ENCODE results near the gene PRKG1. TPM values are rescaled to one million over a fixed set of nuclear protein-coding genes. Genes with fewer than 3 reads are reported as not detected.

PRKG1 gene
- total and polyA plus RNA-seq, 2 experiments from 2014 or later: 18.2 to 21.1 TPM

GRCh38 chr10:51861731-51862130 is 787.4 kb downstream of the PRKG1 start:
- Histone ChIP-seq H3K4me1 (ENCODE audit: insufficient read depth) (peaks cover 15% of the 10 kb centered on the region), H3K36me3 (ENCODE audit: insufficient read depth) (no peaks in the 10 kb centered on the region), H3F3A (replicated peaks; ENCODE audit: low read depth) (no peaks in the 10 kb centered on the region), H3K79me2 (replicated peaks; ENCODE audit: insufficient read depth) (no peaks in the 10 kb centered on the region), H3K4me2 (no peak overlapping the region), H3K9me2 (ENCODE audit: insufficient read depth) (no peaks in the 10 kb centered on the region; the same call in 1 of the 2 replicates), H3K4me3 (no peak overlapping the region), H4K20me1 (replicated peaks; ENCODE audit: insufficient read depth) (no peaks in the 10 kb centered on the region), H2AFZ (no peak overlapping the region), H3K27ac (ENCODE audit: low read depth) (no peak overlapping the region), H3K27me3 (ENCODE audit: insufficient read depth) (no peaks in the 10 kb centered on the region)
- ATAC-seq (no peak), DNase-seq (ENCODE audit: low spot score) (no peak)
- H3K4me3 Mint-ChIP-seq: no peak overlapping the region
- no peaks in the 10 kb centered on the region for H3K36me3 Mint-ChIP-seq (ENCODE audit: low read depth)
- no peaks in the 10 kb centered on the region for H3K9me3 Mint-ChIP-seq
- H3K27me3 Mint-ChIP-seq (ENCODE audit: insufficient read depth, low read depth, poor library complexity): peaks cover under 1% of the 10 kb centered on the region
- no peak overlapping the region for H3K27ac Mint-ChIP-seq
- peaks cover 12% of the 10 kb centered on the region for H3K4me1 Mint-ChIP-seq
- TF ChIP-seq ZNF331 (CRISPR knock-in tag; IDR thresholded peaks at IDR 0.05; ENCODE audit: low read depth) (no peak), NANOG (IDR thresholded peaks at IDR 0.05; ENCODE audit: borderline replicate concordance) (no peak), CREB1 (CRISPR knock-in tag; IDR thresholded peaks at IDR 0.05; ENCODE audit: low read depth) (no peak), JUNB (IDR thresholded peaks at IDR 0.05; ENCODE audit: unreplicated experiment) (no peak), POLR2AphosphoS5 (IDR thresholded peaks at IDR 0.05; ENCODE audit: low read depth) (no peak), EZH2phosphoT487 (IDR thresholded peaks at IDR 0.05; ENCODE audit: unreplicated experiment) (no peak), REST (IDR thresholded peaks at IDR 0.05; ENCODE audit: unreplicated experiment) (no peak), ZNF114 (CRISPR knock-in tag; IDR thresholded peaks at IDR 0.05) (no peak), STAT1 (IDR thresholded peaks at IDR 0.05; ENCODE audit: unreplicated experiment) (no peak), ZNF462 (CRISPR knock-in tag; IDR thresholded peaks at IDR 0.05) (no peak), EZH2 (IDR thresholded peaks at IDR 0.05; ENCODE audit: low read depth, unreplicated experiment) (no peak), CTCF (conservative IDR thresholded peaks at IDR 0.05; ENCODE audit: low read depth in 2 of 2) (no peak)
- TF ChIP-seq, protein P1, sequence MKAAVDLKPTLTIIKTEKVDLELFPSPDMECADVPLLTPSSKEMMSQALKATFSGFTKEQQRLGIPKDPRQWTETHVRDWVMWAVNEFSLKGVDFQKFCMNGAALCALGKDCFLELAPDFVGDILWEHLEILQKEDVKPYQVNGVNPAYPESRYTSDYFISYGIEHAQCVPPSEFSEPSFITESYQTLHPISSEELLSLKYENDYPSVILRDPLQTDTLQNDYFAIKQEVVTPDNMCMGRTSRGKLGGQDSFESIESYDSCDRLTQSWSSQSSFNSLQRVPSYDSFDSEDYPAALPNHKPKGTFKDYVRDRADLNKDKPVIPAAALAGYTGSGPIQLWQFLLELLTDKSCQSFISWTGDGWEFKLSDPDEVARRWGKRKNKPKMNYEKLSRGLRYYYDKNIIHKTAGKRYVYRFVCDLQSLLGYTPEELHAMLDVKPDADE (IDR thresholded peaks at IDR 0.05): no peak

Measured in GM23338 (cell line).